GM12878 (cell line): ENCODE measurements around the gene ERVV-1. TPM values are rescaled to one million over a fixed set of nuclear protein-coding genes. Genes with fewer than 3 reads are reported as not detected.

Source experiments
- ATAC-seq: fragments of 200-7000 bp; cut with Tn5 transposase; 3 replicates; pipeline ENCODE4 v1.9.1; 2020; ENCODE audit warnings: mild to moderate bottlenecking, moderate library complexity
- BruUV-seq: library from RNA; stranded (reverse); fragments of 400-500 nt; replicated peaks from 2 replicates; lab custom pipeline; 2021; lab: Mats Ljungman, UMichigan
- CTCF ChIA-PET: fragments of 300-600 bp; sonication (Branson Sonifier 250); formaldehyde crosslinking; extraction: SDS; loops from one replicate; lab custom pipeline; 2021; ENCODE audit warnings: inconsistent platforms; lab: Yijun Ruan, JAX
- POLR2A ChIA-PET: fragments of 350-600 bp; formaldehyde crosslinking; extraction: SDS; loops from one replicate; lab custom pipeline; 2021; ENCODE audit warnings: inconsistent platforms; lab: Charles Lee
- RAD21 ChIA-PET: fragments of 300-600 bp; sonication (Branson Sonifier 250); formaldehyde crosslinking; loops from one replicate; lab custom pipeline; 2023; ENCODE audit warnings: antibody characterized with exemption; ENCODE audit not compliant: unreplicated experiment; lab: Charles Lee
- SMC1A ChIA-PET: fragments of 300-600 bp; sonication (Branson Sonifier 250); formaldehyde crosslinking; loops from one replicate; lab custom pipeline; 2023; ENCODE audit not compliant: unreplicated experiment, uncharacterized antibody; lab: Charles Lee
- DNase-seq: peaks from one replicate; pipeline ENCODE4 v3.0.0-alpha.2; 2011; ENCODE audit warnings: low read depth, low spot score
- FAIRE-seq: peaks from 3 replicates; lab custom pipeline; 2011; peaks lifted over from hg19 to GRCh38; lab: Jason Lieb, UNC
- H2AFZ ChIP-seq: 2 replicates; pipeline ENCODE4 v1.6.0; 2011; ENCODE audit warnings: low read depth, low read length, control low read depth; ENCODE audit not compliant: control insufficient read depth
- H3K27ac ChIP-seq: 2 replicates; pipeline ENCODE4 v1.5.1; 2011; ENCODE audit warnings: control low read depth; ENCODE audit not compliant: control insufficient read depth, insufficient read depth
- H3K27me3 ChIP-seq, 2 experiments: replicated peaks in 1 of 2; 2 replicates each; pipeline versions ENCODE4 v1.6.0 to v1.6.1; 2011; ENCODE audit warnings: low read length in 1 of 2; ENCODE audit not compliant: control insufficient read depth in 2 of 2, insufficient read depth in 2 of 2
- H3K36me3 ChIP-seq, 2 experiments: 2 replicates each; pipeline ENCODE4 v1.5.1; 2011; ENCODE audit warnings: low read length in 1 of 2; ENCODE audit not compliant: control insufficient read depth in 2 of 2, insufficient read depth in 2 of 2
- H3K4me1 ChIP-seq: 2 replicates; pipeline ENCODE4 v1.6.1; 2011; ENCODE audit warnings: mild to moderate bottlenecking, low read length, moderate library complexity, mixed read lengths; ENCODE audit not compliant: control insufficient read depth, insufficient read depth
- H3K4me2 ChIP-seq: 2 replicates; pipeline ENCODE4 v1.6.0; 2011; ENCODE audit warnings: control low read depth; ENCODE audit not compliant: control insufficient read depth, insufficient read depth
- H3K4me3 ChIP-seq: fragments of 200-600 bp; sonication (generic); 2 replicates; pipeline ENCODE4 v1.5.1; 2016
- H3K79me2 ChIP-seq: 2 replicates; pipeline ENCODE4 v1.6.0; 2011; ENCODE audit warnings: low read length; ENCODE audit not compliant: control insufficient read depth, insufficient read depth
- H3K9ac ChIP-seq: 2 replicates; pipeline ENCODE4 v1.8.0; 2011; ENCODE audit warnings: low read length, control low read depth, mixed read lengths; ENCODE audit not compliant: control insufficient read depth, insufficient read depth
- H3K9me3 ChIP-seq: replicated peaks from 3 replicates; pipeline ENCODE4 v1.5.1; 2011; ENCODE audit warnings: mild to moderate bottlenecking, low read length; ENCODE audit not compliant: control insufficient read depth, insufficient read depth
- H4K20me1 ChIP-seq: 2 replicates; pipeline ENCODE4 v1.6.0; 2011; ENCODE audit not compliant: control insufficient read depth, insufficient read depth
- E2F4 ChIP-seq: IDR thresholded peaks from 2 replicates; pipeline ENCODE4 v1.6.1; 2012; ENCODE audit warnings: low read depth, low read length, improper control_type of control experiment
- E2F8 ChIP-seq: fragments of 450-650 bp; IDR thresholded peaks from 2 replicates; pipeline ENCODE4 v1.6.1; 2018; ENCODE audit warnings: mild to moderate bottlenecking, low read depth, moderate library complexity; ENCODE audit not compliant: partially characterized antibody
- MEF2A ChIP-seq: IDR thresholded peaks from 2 replicates; pipeline ENCODE4 v1.6.1; 2011; ENCODE audit warnings: low read depth, mild to moderate bottlenecking, low read length, moderate library complexity; ENCODE audit not compliant: insufficient read depth
- MXI1 ChIP-seq: fragments of 150-350 bp; IDR thresholded peaks from 2 replicates; pipeline ENCODE4 v1.6.1; 2011; ENCODE audit warnings: low read depth, mild to moderate bottlenecking, inconsistent platforms, low read length, improper control_type of control experiment
- NFXL1 ChIP-seq: fragments of 450-650 bp; IDR thresholded peaks from 2 replicates; pipeline ENCODE4 v1.6.1; 2017; ENCODE audit warnings: antibody characterized with exemption, mild to moderate bottlenecking, borderline replicate concordance
- NR2C2 ChIP-seq: IDR thresholded peaks from 2 replicates; pipeline ENCODE4 v1.6.1; 2011; ENCODE audit warnings: borderline replicate concordance, low read depth; ENCODE audit not compliant: control insufficient read depth, insufficient read length
- POLR2AphosphoS2 ChIP-seq: IDR thresholded peaks from 2 replicates; pipeline ENCODE4 v1.6.1; 2011; ENCODE audit warnings: low read depth, mild to moderate bottlenecking, low read length, improper control_type of control experiment, moderate library complexity
- RAD51 ChIP-seq: fragments of 450-650 bp; IDR thresholded peaks from 2 replicates; pipeline ENCODE4 v1.6.1; 2016; ENCODE audit warnings: moderate library complexity, mild to moderate bottlenecking, inconsistent platforms
- RB1 ChIP-seq: fragments of 450-650 bp; formaldehyde crosslinking; IDR thresholded peaks from 2 replicates; pipeline ENCODE4 v1.6.1; 2017; ENCODE audit warnings: mild to moderate bottlenecking, borderline replicate concordance
- SIN3A ChIP-seq: IDR thresholded peaks from 2 replicates; pipeline ENCODE4 v1.6.1; 2012; ENCODE audit warnings: low read depth, low read length, improper control_type of control experiment
- STAT3 ChIP-seq: IDR thresholded peaks from 2 replicates; pipeline ENCODE4 v1.6.1; 2011; ENCODE audit warnings: low read depth, low read length, improper control_type of control experiment
- ZNF274 ChIP-seq: IDR thresholded peaks from one replicate; pipeline ENCODE4 v1.8.0; 2011; ENCODE audit not compliant: insufficient read length, insufficient read depth
- ZZZ3 ChIP-seq: IDR thresholded peaks from 2 replicates; pipeline ENCODE4 v1.6.1; 2011; ENCODE audit warnings: low read depth; ENCODE audit not compliant: control insufficient read depth, insufficient read length
- WGBS: methylation state at CpG from one replicate; pipeline ENCODE4 v1.1.6; 2016; ENCODE audit warnings: low lambda C conversion rate; ENCODE audit not compliant: insufficient replicate concordance, insufficient coverage; ENCODE audit errors: missing lambda C conversion rate; 5-methylcytosine and 5-hydroxymethylcytosine counted together
- in situ Hi-C: fragments of 300-500 bp; cut with MboI; formaldehyde crosslinking; loops from 9 replicates; pipeline ENCODE4 v1.14.3; 2018; ENCODE audit warnings: mixed read lengths
- intact Hi-C: fragments of 100-400 bp; cut with micrococcal nuclease; formaldehyde crosslinking; loops from one replicate; pipeline ENCODE4 v1.14.2; 2022; ENCODE audit not compliant: unreplicated experiment
- polyA plus RNA-seq, 11 experiments: library from polyadenylated mRNA; depleted of rRNA in 4 of 11; unstranded in 6 of 11; stranded (reverse) in 5 of 11; fragments of >200 nt; fragmentation: Nextera tagmentation in 4 of 11; fragmentation: Illumina TruSeq in 1 of 11; extraction: Ambion mirVana in 4 of 11; extraction: Trizol in 1 of 11; gene quantifications; 1 replicate in 1 of 11; 2 replicates in 10 of 11; pipeline versions ENCODE4 v1.2.1 to v1.2.3, GENCODE V29; 2011 to 2016; ENCODE audit warnings: inconsistent platforms in 2 of 11, missing spikeins in 2 of 11, low read depth in 1 of 11
- total RNA-seq, 4 experiments: library from RNA; depleted of rRNA in 3 of 4; stranded (reverse); fragments of >200 nt in 3 of 4; fragmentation: Illumina TruSeq in 1 of 4; extraction: Trizol in 1 of 4; gene quantifications; 2 replicates each; pipeline versions ENCODE4 v1.2.1 to v1.2.3, GENCODE V29; 2013 to 2021

The ERVV-1 gene
- total and polyA plus RNA-seq, 10 of the 15 experiments (the other 5 are each of a cell fraction or from before 2014, with no cell fraction given): 0.05 TPM; not detected in 9

GRCh38 chr19:53045536-53045935 lies 31.8 kb downstream of the ERVV-1 start:
- H3K79me2 ChIP-seq: no peaks in the 10 kb centered on the region
- intact Hi-C loops: no loop called here
- no peaks in the 10 kb centered on the region for H3K27me3 ChIP-seq
- no peaks in the 10 kb centered on the region; the same call in 2 of the 3 replicates for H3K9me3 ChIP-seq
- no peaks in the 10 kb centered on the region for H3K36me3 ChIP-seq
- ATAC-seq (no peak), DNase-seq (no peak), FAIRE-seq (no peak)
- no peaks in the 10 kb centered on the region for H3K4me1 ChIP-seq
- ChIA-PET CTCF (no interaction called here), RAD21 (no interaction called here), POLR2A (no interaction called here), SMC1A (no interaction called here)
- 67% methylated on average over 16 of the region's 16 CpGs for WGBS
- H4K20me1 ChIP-seq: no peaks in the 10 kb centered on the region
- no peak overlapping the region for H3K4me3 ChIP-seq
- no TSS peak for BruUV-seq
- no peak overlapping the region for H3K4me2 ChIP-seq
- H3K9ac ChIP-seq: no peak overlapping the region
- in situ Hi-C loops: no loop called here
- TF ChIP-seq NR2C2 (no peak), STAT3 (no peak), RAD51 (no peak), MXI1 (no peak), MEF2A (no peak), NFXL1 (no peak), ZNF274 (no peak), POLR2AphosphoS2 (no peak)
- H2AFZ ChIP-seq: no peak overlapping the region
- no peak overlapping the region for H3K27ac ChIP-seq

GRCh38 chr19:53047379-53047778 lies 33.7 kb downstream of the ERVV-1 start:
- Histone ChIP-seq H4K20me1 (no peaks in the 10 kb centered on the region), H3K4me2 (no peak overlapping the region), H2AFZ (no peak overlapping the region), H3K79me2 (no peaks in the 10 kb centered on the region), H3K9ac (no peak overlapping the region), H3K27me3 (no peaks in the 10 kb centered on the region), H3K27ac (no peak overlapping the region), H3K4me1 (no peaks in the 10 kb centered on the region), H3K9me3 (no peaks in the 10 kb centered on the region; the same call in 2 of the 3 replicates), H3K36me3 (no peaks in the 10 kb centered on the region), H3K4me3 (no peak overlapping the region)
- RAD21 ChIA-PET: no interaction called here
- ATAC-seq (no peak), DNase-seq (no peak), FAIRE-seq (no peak)
- in situ Hi-C loops: no loop called here
- BruUV-seq: no TSS peak
- SMC1A ChIA-PET: no interaction called here
- 62% methylated on average over 2 of the region's 2 CpGs for WGBS
- intact Hi-C loops: no loop called here
- POLR2A ChIA-PET: interaction anchor here (0.6 kb wide), 1 partner anchor 537 kb away, joined by 3 read pairs; no protein-coding TSS in a partner anchor
- CTCF ChIA-PET: no interaction called here
- TF ChIP-seq ZZZ3 (no peak), SIN3A (no peak), RB1 (no peak), MXI1 (no peak), E2F4 (no peak), E2F8 (no peak)
